Suprapubic skin (tissue), 4 donors: ENCODE results near the gene FRMD4A.

Experiments
- CTCF ChIP-seq, 2 donors: fragments of 200-600 bp in 1 of 2; fragments of 450-650 bp in 1 of 2; sonication (generic) in 1 of 2; IDR thresholded peaks; one replicate each; pipeline ENCODE4 v1.5.1; 2016 to 2019; ENCODE audit warnings: antibody characterized with exemption in 2 of 2, mild to moderate bottlenecking in 1 of 2, moderate library complexity in 1 of 2
- EP300 ChIP-seq: sonication (generic); formaldehyde crosslinking; IDR thresholded peaks from one replicate; pipeline ENCODE4 v1.6.1; 2017; ENCODE audit warnings: antibody characterized with exemption
- POLR2A ChIP-seq, 2 donors: fragments of 450-650 bp; IDR thresholded peaks; one replicate each; pipeline ENCODE4 v1.6.1; 2017; ENCODE audit warnings: antibody characterized with exemption in 2 of 2, mild to moderate bottlenecking in 2 of 2, moderate library complexity in 2 of 2
- POLR2AphosphoS5 ChIP-seq, 3 donors: sonication (generic); formaldehyde crosslinking; IDR thresholded peaks; one replicate each; pipeline ENCODE4 v1.6.1; 2017; ENCODE audit warnings: antibody characterized with exemption in 3 of 3

- TF ChIP-seq CTCF (IDR thresholded peaks at IDR 0.05): no peak
- TF ChIP-seq POLR2A (IDR thresholded peaks at IDR 0.05): no peak
- no peak for TF ChIP-seq EP300
- TF ChIP-seq POLR2AphosphoS5 (IDR thresholded peaks at IDR 0.05): no peak
Measured at GRCh38 chr10:14020037-14020664, 310.6 kb downstream of the FRMD4A start.
